HCT116 (cell line): Measurements from ENCODE around the gene NEDD4L.

Source experiments
- CTCF ChIP-seq, 3 experiments: fragments of 200-600 bp in 1 of 3; sonication (generic) in 1 of 3; IDR thresholded peaks in 2 of 3; conservative IDR thresholded peaks in 1 of 3; 2 replicates each; pipeline ENCODE4 v1.5.1; 2012 to 2017; ENCODE audit warnings: low read depth in 2 of 3, low read length in 2 of 3, antibody characterized with exemption in 1 of 3, borderline replicate concordance in 1 of 3, control low read depth in 1 of 3, mild to moderate bottlenecking in 1 of 3, mixed read lengths in 1 of 3, mixed run types in 1 of 3, moderate library complexity in 1 of 3; ENCODE audit not compliant: insufficient read depth in 1 of 3
- EGR1 ChIP-seq: IDR thresholded peaks from 2 replicates; pipeline ENCODE4 v1.6.1; 2012; ENCODE audit warnings: low read depth
- EZH2 ChIP-seq: fragments of 200-600 bp; sonication (generic); IDR thresholded peaks from 2 replicates; pipeline ENCODE4 v1.6.1; 2017; ENCODE audit warnings: antibody characterized with exemption, mixed run types
- EZH2phosphoT487 ChIP-seq: fragments of 200-600 bp; IDR thresholded peaks from 2 replicates; pipeline ENCODE4 v1.6.1; 2018; ENCODE audit warnings: antibody characterized with exemption, borderline replicate concordance
- JUND ChIP-seq: IDR thresholded peaks from 2 replicates; pipeline ENCODE4 v1.6.1; 2012
- POLR2A ChIP-seq: IDR thresholded peaks from 2 replicates; pipeline ENCODE4 v1.7.0; 2011; ENCODE audit warnings: borderline replicate concordance; ENCODE audit not compliant: insufficient read depth, insufficient read length; ENCODE audit errors: extremely low read depth
- RAD21 ChIP-seq: IDR thresholded peaks from 2 replicates; pipeline ENCODE4 v1.6.1; 2012; ENCODE audit warnings: low read depth, mild to moderate bottlenecking
- REST ChIP-seq: IDR thresholded peaks from 2 replicates; pipeline ENCODE4 v1.6.1; 2012; ENCODE audit warnings: low read depth
- SIN3A ChIP-seq: IDR thresholded peaks from 2 replicates; pipeline ENCODE4 v1.6.1; 2012; ENCODE audit warnings: low read depth
- SP1 ChIP-seq: IDR thresholded peaks from 2 replicates; pipeline ENCODE4 v1.6.1; 2012; ENCODE audit warnings: low read depth
- SRF ChIP-seq: IDR thresholded peaks from 2 replicates; pipeline ENCODE4 v1.6.1; 2012; ENCODE audit warnings: low read depth

GRCh38 chr18:58060254-58060653, 16.2 kb downstream of the NEDD4L start:
- TF ChIP-seq JUND (no peak), CTCF (IDR thresholded peaks at IDR 0.05 in 2 of 3, conservative IDR thresholded peaks at IDR 0.05 in 1 of 3; ENCODE audit: borderline replicate concordance in 1 of 3, insufficient read depth in 1 of 3, low read depth in 2 of 3, low read length in 2 of 3) (no peak), RAD21 (no peak), EGR1 (no peak), EZH2phosphoT487 (no peak), REST (no peak), POLR2A (no peak), SIN3A (no peak), EZH2 (no peak), SP1 (no peak), SRF (no peak)
